HG02798 (cell line): Measurements from ENCODE around the gene CNNM4.

Experiments
- ATAC-seq: cut with Tn5 transposase; IDR thresholded peaks from one replicate; pipeline ENCODE4 v1.9.1; 2021; ENCODE audit warnings: mild to moderate bottlenecking; ENCODE audit not compliant: unreplicated experiment, poor library complexity

CNNM4 gene

DNA sequence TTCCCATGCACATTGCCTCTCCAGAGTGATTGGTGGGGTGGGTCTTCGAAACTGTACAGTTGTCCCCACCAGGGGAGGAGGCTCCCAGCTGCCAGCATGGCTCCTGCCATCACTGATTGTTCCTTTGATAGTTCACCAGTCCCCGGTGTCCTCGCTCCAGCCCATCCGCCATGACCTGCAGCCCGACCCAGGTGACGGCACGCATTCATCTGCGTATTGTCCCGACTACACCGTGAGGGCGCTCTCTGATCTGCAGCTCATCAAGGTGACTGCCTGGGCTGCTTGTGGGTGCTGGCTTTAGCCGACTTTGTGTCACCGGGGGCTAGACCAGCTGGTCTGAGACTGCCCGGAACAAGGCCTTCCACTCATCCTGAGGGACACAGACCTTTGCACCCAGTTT is 67.7 kb downstream of the CNNM4 start:
- ATAC-seq = no peak

DNA sequence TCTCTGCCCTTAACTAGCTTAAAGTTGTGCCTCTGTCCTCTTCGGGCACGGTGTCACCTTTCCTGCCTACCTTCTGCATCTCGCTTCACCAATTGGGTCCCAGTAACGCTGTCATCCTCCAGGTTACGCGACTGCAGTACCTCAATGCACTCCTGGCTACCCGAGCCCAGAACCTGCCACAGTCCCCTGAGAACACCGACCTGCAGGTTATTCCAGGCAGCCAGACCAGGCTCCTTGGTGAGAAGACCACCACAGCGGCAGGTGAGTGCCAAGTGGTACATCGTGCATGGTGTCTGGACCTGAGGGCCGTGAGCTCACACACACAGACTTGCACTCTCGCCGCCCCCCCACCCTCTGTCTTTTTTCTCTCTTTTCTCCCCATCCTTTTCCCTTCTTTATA is 68.2 kb downstream of the CNNM4 start:
- no peak for ATAC-seq

DNA sequence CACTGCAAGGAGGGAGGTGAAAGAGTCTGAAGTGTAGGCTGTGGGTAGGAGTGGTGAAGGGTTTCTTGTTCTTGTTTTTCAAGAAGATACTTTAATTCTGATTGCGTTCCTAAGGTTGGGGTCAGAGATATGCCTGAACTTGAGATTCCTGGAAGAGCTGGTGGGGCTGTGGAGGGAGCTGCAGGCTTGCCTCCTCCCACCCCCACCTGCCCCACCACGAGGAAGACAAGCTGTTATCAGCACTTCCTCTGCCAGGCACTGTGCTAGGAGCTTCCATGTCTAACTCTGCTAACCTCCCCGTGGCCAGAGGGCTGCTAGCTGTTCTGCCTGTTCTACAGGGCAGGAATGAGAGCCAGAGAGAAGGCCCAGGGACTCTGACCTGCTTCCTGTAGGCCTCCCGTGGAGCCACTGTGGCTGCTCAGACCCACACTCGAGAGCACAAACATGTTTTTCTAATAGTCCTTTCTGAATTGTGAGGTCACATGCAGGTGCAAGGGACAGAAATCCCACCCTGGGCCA is 69.4 kb downstream of the CNNM4 start:
- no peak for ATAC-seq

DNA sequence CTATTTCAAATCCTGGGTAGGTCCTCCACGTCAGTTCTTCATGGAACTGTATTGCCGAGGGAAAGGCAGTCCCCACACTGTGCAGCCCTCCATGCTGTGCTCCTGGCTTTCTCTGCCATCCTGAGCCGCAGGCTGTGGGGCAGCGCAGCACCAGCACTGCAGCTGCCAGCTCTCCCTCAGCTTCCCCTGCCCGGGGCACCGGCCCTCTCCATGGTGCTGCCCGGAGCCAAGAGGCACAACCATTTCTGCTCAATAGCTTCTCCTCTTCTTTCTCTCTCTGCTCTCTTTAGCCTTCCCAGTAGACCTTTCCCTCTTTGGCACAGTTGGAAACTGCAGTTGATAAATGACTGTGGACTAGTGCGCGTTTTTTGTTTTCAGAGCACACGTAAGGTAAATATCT is 71.0 kb downstream of the CNNM4 start:
- ATAC-seq = no peak

DNA sequence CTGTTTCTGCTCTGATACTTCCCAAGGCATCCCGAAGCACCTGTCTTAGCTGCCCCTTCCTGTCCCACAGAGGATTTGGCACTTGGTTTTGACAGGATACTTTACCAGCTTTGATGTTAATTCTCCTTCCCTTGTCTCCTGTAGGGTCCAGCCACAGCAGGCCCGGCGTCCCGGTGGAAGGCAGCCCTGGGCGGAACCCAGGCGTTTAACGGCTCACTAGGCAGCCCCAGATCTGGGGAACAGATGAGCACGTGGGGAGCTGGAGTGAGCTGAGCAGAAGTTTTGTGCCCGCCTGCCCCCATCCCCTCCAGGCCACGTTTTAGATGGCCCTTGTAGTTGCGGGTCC is 71.7 kb downstream of the CNNM4 start:
- no peak for ATAC-seq

DNA sequence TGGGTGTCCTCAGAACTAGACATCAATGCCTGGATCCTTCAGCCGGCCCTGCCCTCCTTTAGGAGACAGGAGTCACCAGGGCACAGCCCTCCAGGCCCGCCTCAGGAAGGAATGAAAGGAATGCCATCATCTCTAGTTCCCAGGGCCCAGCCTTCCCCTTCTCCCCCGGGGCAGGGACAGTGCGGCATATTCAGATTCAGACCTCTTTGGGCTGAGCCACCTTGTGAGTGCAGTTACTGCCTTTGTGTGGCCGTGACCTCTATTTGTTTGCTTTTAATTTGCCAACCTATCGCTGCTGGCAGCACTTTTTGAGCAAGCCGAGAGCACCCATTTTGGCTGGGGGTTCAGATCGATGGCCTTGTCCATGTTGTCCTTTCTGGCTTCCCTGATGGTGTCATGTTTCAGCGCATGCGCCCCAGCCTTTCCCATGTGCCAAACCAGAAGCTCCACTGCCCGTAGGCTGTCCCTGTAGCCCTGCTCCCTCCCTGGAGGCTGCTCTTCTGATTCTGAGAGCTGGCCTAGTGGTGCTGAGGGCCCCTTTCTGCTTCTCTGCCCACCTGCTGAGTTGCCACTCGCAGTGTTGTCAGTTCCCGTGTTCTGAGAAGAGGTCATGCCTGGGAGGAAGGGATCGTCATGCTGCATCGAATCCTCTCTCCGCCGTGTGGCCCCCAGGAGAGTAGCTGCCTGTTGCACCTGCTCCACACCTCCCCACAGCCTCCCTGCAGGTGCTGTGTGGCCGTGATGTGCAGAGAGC is 72.2 kb downstream of the CNNM4 start:
- no peak for ATAC-seq

DNA sequence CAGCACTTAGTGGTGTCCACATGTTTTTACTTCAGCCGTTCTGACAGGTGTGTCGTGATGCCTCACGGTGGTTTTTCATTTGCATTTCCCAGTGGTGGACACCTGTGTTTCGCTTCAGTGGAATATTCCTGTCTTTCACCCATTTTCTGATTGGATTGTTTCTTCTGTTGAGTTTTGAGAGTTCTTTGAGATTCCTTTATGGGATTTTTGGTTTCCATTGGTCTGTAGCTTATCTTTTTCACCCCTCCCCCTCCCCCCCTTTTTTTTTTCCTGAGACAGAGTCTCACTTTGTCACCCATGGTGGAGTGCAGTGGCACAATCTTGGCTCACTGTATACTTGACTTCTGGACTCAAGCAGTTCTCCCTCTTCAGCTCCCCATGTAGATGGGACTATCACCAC is 75.1 kb downstream of the CNNM4 start:
- ATAC-seq = no peak

DNA sequence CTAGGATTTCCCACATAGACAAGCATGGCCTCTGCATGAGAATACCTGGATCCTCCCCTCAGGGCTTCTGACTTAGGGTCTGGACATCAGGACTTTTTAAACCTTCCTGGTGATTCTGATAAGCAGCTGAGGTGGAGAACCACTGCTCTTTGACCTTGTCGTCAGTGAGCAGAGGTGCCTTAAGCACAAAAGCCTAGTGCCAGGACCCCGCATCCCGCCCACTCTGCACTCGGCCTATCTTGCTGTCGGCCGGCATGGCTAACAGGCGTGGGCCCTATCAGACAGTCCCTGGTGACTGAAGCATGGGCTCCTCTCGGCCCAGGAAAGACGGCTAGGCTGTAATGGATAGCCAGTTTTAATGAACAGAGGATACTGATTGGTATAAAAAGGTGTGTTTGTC is 76.9 kb downstream of the CNNM4 start:
- ATAC-seq = no peak

DNA sequence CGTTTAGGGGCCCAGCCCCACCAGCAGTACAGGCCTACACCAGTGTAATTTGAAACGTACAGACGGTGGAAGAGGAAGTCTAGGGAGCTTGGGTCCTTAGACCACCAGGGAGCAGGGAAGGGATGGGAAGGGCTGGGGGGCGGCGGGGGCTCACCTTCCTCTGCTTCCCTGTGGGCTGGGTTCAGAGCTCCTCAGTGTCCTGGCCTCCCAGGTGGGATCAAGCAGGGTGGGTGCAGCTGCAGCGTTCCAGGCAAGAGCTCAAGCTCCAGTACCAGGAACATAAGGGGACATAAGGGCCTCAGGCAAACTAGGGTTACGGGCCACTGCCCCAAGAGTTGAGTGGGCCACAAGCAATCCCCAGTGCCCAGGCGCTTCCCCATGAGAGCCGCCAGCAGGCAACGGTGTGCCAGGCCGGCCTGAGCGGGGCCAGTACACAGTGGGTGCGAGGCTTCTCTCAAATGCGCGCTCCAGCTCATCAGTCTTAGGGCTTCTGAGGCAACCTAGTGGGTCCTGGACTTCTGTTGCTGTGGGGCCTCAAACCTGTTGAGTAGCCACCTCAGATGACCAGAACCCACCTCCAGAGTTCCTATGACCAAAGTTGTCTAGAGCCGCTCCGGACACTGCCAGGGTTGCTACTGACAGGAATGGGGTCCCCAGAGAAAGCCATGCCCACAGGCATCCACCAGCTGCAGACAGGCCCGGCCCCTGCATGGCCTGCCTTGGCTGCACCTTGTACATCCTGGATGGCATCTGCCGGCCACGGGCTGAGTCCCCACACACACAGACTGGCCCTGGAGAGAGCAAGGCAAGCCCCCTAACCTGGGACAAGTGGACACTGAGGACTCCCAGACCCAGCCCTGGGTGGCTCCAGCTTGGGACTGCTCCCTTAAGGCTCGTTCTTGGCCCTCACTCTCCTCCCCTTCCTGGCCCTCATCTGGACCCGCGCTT is 77.9 kb downstream of the CNNM4 start:
- ATAC-seq = peak; percentile 11

DNA sequence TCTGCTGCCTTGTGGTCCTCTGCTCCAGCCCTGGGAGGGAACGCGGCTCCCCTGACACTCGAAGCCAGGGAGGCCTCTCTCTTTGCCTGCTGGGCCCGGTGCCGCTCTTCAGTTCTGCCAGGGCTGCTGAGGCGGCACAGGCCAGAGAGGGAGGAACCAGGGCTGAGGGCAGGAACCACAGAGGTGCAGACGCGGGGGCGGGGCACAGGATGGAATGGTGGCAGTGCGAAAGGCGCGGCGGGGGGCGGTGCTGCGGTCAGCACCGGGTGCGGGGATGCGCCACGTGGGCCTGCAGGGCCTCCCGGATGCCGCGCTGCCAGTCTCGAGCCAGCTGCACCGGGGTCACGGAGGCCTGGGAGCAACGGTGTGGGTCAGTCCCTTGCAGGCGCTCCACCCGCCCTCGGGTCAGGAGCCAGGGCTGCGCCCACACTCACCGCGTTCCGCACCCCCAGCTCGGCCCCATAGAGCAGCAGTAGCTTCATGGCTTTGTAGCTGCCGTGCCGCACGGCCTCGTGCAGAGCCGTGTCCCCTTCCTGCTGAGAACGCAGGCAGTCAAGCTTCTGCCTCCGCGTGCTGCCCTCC is 78.7 kb downstream of the CNNM4 start:
- peak; percentile 78 for ATAC-seq

DNA sequence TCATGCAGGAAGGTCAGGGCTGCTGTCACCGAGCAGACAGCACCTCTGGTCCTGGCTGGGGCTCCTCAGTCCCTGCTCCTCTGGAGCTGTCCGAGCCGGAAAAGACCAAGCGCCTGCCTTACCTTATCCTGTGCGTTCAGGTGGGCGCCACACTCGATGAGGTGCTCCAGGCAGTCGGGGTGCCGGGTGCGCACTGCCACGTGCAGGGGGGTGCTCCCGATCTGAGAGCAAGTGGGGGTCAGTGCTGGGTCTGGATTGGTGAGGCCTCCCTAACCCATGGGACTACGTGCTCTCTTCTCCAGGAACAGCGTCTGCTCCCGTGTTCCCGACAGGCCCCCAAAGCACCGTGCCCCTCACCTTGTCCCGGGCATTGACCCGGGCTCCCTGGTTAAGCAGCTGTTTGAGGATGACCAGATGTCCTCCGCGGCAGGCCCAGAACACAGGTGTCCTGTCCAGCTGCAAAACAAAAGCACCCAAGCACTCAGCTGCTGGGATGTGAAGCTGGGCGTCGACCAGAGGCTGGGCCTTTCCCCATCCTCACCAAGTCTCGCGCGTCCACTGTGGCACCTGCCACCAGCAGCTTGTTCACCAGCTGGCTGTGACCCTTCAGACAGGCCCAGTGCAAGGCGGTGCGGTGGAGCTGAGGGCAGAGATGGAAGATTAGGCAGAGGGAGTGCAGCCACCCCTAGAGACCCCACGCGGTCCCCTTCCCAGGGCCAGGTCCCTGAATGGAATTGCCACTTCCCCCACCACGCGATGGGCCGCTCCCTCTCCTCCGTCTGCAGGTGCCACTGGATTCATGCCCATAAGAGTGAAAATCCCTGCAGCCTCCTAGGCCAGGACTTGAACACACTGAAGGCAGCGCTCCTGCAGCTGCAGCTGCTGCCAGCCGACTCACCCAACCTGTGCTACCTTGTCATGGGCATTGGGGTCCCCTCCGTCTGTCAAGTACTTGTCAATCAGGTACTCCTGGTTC is 79.5 kb downstream of the CNNM4 start:
- ATAC-seq = no peak

DNA sequence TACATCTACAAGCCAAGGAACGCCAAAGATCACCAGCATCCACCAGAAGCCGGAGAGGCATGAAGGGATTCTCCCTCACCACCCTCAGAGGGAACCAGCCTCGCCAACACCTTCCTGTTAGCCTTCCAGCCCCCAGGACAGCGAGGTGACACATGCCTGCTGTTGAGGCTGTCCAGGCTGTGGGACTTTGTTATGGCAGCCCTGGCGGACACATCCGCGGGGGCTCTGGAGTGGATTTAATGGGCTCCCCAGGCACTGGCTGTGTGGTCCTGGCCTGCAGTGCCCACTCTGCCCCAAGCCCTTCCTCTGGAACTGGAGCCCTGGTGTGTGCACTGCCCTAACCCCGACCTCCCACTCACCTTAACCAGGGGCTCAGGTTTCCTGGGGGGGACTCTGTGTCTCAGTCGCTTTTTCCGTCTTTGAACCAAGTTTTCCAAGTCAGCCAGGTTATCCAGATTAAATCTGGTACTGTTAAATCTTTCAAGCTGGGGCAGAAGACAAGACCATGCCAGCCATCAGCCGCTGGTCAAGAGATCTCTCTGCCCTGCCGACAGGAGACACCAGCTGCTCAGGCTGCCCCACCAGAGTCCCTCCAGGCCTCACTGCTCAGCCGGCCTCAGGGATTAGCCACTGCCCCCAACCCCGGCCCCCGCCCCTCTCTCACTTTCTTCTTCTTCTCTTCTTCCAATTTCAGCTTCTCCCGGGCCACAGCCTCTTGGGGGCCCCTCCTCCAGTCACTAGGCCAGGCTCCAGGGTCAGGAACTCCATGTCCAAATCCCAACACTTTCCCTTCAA is 81.2 kb downstream of the CNNM4 start:
- ATAC-seq = no peak

DNA sequence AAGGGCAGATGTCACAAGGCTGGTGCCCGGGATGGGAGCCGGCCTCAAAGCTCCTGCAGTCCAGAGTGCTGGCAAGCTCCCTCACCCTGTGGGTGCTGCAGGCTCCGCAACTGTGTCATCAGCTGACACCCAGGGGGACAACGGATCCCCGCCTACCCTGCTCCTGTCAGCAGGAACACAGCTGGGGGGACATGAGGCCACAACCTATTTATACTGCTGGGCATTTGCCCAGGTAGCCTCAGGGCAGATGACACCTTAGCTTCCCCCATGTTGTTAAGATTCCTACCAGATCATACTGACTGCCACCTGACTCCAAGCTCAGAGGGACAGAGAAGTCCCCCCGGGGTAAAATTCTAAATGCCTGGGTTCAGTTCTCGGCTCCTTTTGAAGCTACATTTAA is 81.9 kb downstream of the CNNM4 start:
- no peak for ATAC-seq

DNA sequence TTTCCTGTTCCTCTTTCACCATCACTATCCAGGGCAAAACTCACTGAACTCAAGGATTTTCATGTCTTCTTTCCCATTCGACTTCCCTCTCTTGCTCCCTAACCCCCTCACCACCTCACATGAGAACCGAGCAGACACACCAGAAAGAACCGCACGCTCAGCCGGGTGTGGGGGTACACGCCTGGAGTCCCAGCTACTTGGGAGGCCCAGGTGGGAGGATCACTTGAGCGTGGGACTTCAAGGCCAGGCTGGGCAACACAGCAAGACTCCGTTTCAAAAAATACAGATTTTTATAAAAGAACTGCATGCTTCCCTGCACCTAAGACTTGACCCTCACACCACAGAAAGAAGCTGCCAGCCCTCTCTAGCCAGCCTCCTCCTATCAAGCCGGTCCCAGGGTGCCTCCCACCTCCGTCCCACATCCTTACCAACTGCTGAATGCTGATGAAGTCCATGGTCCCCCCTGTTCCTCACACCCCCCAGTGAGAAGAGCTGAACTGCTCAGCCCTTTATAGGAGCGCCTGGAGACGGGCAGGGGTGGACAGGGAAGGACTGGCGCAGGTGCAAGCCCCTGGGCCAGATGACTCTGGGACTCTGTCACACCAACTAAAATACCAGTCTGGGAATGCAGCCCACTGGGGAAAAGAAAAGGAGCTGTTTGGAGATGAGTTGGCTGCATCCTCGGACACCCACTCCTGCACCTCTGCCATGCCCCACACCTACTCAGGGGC is 83.0 kb downstream of the CNNM4 start, which contains the start of gene ANKRD23:
ANKRD23 (minus strand) TSS at position 484 of the 731 bp plus-strand sequence; CDS start at position 455, 29 bp downstream.
- no peak for ATAC-seq

DNA sequence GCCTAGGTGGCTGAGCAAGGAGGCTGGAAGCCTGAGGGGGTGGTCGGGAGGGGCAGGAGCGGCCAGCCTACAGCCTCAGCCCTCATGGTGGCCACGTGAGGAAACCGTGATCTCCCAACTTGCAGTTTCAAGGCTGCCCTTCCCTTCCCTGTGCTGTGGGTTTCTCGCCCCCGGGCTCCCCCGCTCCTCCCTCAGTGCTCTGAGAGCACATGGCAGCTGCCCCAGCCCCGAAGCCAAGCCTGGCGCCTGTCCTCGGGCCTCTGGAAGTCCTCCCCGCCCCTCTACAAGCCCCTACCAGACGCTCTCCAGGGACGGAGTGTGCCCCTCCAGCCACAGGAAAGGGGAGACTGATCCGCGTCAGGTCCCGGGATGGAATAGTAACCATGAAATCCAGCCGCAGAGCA is 83.7 kb downstream of the CNNM4 start:
- ATAC-seq = no peak

DNA sequence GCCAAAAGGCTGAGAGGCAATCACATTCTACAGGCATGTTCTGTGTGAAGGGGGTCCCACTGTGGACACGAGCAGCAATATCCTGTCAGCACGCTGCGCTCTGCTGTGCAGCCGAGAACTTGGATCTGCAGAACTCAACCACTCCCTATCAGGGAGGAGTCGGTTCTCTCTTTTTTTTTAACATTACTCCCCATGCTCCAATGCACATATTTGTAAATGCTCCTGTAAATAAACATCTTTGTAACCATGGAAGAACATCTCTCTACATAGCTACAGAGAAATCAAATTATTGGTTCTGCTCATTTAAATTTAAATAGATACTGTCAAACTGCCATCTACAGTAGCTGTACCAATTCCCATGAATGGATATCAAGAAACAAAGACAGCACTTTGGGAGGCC is 86.1 kb downstream of the CNNM4 start:
- ATAC-seq = no peak

DNA sequence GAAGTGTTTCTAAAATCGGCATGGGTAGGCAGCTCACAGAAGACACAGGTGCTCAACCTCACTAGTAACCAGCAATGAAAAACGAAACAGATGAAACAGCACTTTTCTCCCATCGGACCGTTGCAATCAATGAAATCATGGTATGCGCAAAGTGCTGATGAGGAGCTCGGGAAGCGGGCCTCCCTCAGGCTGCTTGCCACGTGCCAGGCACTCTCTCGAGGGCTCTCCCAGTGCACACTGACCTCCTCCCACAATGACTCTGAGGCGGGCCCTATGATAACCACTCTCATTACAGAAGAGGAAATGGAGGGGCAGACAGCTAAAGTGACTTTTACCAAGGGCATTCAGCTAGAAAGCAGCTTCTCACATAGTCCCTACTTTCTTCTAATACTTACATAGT is 86.9 kb downstream of the CNNM4 start:
- no peak for ATAC-seq

DNA sequence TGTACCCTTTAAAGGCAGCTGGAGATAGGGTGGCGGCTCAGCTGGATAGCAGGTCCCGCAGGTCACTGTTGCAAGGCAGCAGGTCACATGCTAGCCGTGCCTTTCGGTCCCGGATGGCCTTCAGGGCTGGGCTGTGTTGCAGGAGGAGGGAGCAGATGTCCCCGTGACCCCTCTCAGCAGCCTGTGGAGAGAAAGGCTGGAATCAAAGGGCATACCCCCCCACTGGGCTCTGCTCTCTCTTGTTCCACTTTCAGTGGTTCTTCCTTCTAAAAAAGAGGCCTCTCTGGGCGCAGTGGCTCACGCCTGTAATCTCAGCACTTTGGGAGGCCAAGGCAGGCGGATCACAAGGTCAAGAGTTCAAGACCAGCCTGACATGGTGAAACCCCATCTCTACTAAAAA is 87.6 kb downstream of the CNNM4 start:
- no peak for ATAC-seq
